ENCODE data around the gene ARID1B. TPM values are rescaled to one million over a fixed set of nuclear protein-coding genes. Genes with fewer than 3 reads are reported as not detected.

The ARID1B gene
- total RNA-seq, 1 donor from 2014 or later = 75.4 TPM

DNA sequence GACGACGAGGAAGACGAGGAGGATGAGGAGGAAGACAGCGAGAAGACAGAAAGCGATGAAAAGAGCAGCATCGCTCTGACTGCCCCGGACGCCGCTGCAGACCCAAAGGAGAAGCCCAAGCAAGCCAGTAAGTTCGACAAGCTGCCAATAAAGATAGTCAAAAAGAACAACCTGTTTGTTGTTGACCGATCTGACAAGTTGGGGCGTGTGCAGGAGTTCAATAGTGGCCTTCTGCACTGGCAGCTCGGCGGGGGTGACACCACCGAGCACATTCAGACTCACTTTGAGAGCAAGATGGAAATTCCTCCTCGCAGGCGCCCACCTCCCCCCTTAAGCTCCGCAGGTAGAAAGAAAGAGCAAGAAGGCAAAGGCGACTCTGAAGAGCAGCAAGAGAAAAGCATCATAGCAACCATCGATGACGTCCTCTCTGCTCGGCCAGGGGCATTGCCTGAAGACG lies 429.2 kb downstream of the ARID1B start:
- no peak overlapping the region for H2AFZ ChIP-seq (ENCODE audit: low read depth, low read length)
- no peak overlapping the region for H3K4me3 Mint-ChIP-seq (ENCODE audit: unreplicated experiment)
- no peaks in the 10 kb centered on the region for H3K27me3 Mint-ChIP-seq (ENCODE audit: low read depth, unreplicated experiment)
- H3K27me3 ChIP-seq (ENCODE audit: insufficient read depth, low read length) = no peaks in the 10 kb centered on the region
- peaks cover 25% of the 10 kb centered on the region for H3K36me3 ChIP-seq (ENCODE audit: insufficient read depth, low read length)
- peaks cover 23% of the 10 kb centered on the region for H3K36me3 Mint-ChIP-seq (ENCODE audit: low read depth, unreplicated experiment)
- no peaks in the 10 kb centered on the region for H3K9me3 Mint-ChIP-seq (ENCODE audit: unreplicated experiment)
- no peak overlapping the region for H3K4me2 ChIP-seq (ENCODE audit: low read length)
- peaks cover 4% of the 10 kb centered on the region for H4K20me1 ChIP-seq (ENCODE audit: insufficient read depth, low read length)
- DNase-seq (ENCODE audit: low read depth) (no peak), FAIRE-seq (no peak)
- no peaks in the 10 kb centered on the region for H3K9me3 ChIP-seq (ENCODE audit: insufficient read depth, low read depth, low read length)
- no peaks in the 10 kb centered on the region for H3K4me1 ChIP-seq (ENCODE audit: insufficient read depth, low read length)
- H3K4me3 ChIP-seq (ENCODE audit: insufficient read depth, low read depth, low read length) = no peak overlapping the region
- TF ChIP-seq, protein P1, sequence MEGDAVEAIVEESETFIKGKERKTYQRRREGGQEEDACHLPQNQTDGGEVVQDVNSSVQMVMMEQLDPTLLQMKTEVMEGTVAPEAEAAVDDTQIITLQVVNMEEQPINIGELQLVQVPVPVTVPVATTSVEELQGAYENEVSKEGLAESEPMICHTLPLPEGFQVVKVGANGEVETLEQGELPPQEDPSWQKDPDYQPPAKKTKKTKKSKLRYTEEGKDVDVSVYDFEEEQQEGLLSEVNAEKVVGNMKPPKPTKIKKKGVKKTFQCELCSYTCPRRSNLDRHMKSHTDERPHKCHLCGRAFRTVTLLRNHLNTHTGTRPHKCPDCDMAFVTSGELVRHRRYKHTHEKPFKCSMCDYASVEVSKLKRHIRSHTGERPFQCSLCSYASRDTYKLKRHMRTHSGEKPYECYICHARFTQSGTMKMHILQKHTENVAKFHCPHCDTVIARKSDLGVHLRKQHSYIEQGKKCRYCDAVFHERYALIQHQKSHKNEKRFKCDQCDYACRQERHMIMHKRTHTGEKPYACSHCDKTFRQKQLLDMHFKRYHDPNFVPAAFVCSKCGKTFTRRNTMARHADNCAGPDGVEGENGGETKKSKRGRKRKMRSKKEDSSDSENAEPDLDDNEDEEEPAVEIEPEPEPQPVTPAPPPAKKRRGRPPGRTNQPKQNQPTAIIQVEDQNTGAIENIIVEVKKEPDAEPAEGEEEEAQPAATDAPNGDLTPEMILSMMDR (IDR thresholded peaks at IDR 0.05; ENCODE audit: insufficient read depth, low read depth, low read length) = no peak
- no peak for TF ChIP-seq EZH2 (IDR thresholded peaks at IDR 0.05; ENCODE audit: insufficient read depth, low read length)
- H3K27ac ChIP-seq (ENCODE audit: low read depth, low read length) = no peak overlapping the region
- no peak overlapping the region for H3K27ac Mint-ChIP-seq (ENCODE audit: unreplicated experiment)
- H3K9ac ChIP-seq (ENCODE audit: low read length) = no peak overlapping the region
- H3K79me2 ChIP-seq (ENCODE audit: insufficient read depth, low read length) = no peaks in the 10 kb centered on the region
- peaks cover 6% of the 10 kb centered on the region for H3K4me1 Mint-ChIP-seq (ENCODE audit: low read depth, unreplicated experiment)

GRCh38 chr6:157207521-157208076 lies 430.4 kb downstream of the ARID1B start:
- Mint-ChIP-seq H3K27ac (ENCODE audit: unreplicated experiment) (no peak overlapping the region), H3K36me3 (ENCODE audit: low read depth, unreplicated experiment) (peaks cover 20% of the 10 kb centered on the region), H3K4me3 (ENCODE audit: unreplicated experiment) (no peak overlapping the region), H3K4me1 (ENCODE audit: low read depth, unreplicated experiment) (peaks cover 6% of the 10 kb centered on the region), H3K27me3 (ENCODE audit: low read depth, unreplicated experiment) (no peaks in the 10 kb centered on the region), H3K9me3 (ENCODE audit: unreplicated experiment) (no peaks in the 10 kb centered on the region)
- Histone ChIP-seq H3K27ac (ENCODE audit: low read depth, low read length) (no peak overlapping the region), H3K4me1 (ENCODE audit: insufficient read depth, low read length) (no peaks in the 10 kb centered on the region), H3K4me3 (ENCODE audit: insufficient read depth, low read depth, low read length) (no peak overlapping the region), H3K36me3 (ENCODE audit: insufficient read depth, low read length) (peaks cover 19% of the 10 kb centered on the region), H3K9ac (ENCODE audit: low read length) (no peak overlapping the region), H3K79me2 (ENCODE audit: insufficient read depth, low read length) (no peaks in the 10 kb centered on the region), H3K4me2 (ENCODE audit: low read length) (no peak overlapping the region), H3K27me3 (ENCODE audit: insufficient read depth, low read length) (no peaks in the 10 kb centered on the region), H2AFZ (ENCODE audit: low read depth, low read length) (no peak overlapping the region), H4K20me1 (ENCODE audit: insufficient read depth, low read length) (no peaks in the 10 kb centered on the region), H3K9me3 (ENCODE audit: insufficient read depth, low read depth, low read length) (no peaks in the 10 kb centered on the region)
- FAIRE-seq (no peak), DNase-seq (ENCODE audit: low read depth) (no peak)
- TF ChIP-seq, protein P1 (IDR thresholded peaks at IDR 0.05; ENCODE audit: insufficient read depth, low read depth, low read length) = no peak
- no peak for TF ChIP-seq EZH2 (IDR thresholded peaks at IDR 0.05; ENCODE audit: insufficient read depth, low read length)

- Histone ChIP-seq H3K79me2 (ENCODE audit: insufficient read depth, low read length) (no peaks in the 10 kb centered on the region), H3K9me3 (ENCODE audit: insufficient read depth, low read depth, low read length) (no peaks in the 10 kb centered on the region), H3K27me3 (ENCODE audit: insufficient read depth, low read length) (no peaks in the 10 kb centered on the region), H3K4me1 (ENCODE audit: insufficient read depth, low read length) (no peaks in the 10 kb centered on the region), H4K20me1 (ENCODE audit: insufficient read depth, low read length) (no peaks in the 10 kb centered on the region), H3K4me2 (ENCODE audit: low read length) (no peak overlapping the region), H3K4me3 (ENCODE audit: insufficient read depth, low read depth, low read length) (no peak overlapping the region), H3K36me3 (ENCODE audit: insufficient read depth, low read length) (peaks cover 13% of the 10 kb centered on the region), H2AFZ (ENCODE audit: low read depth, low read length) (no peak overlapping the region), H3K27ac (ENCODE audit: low read depth, low read length) (no peak overlapping the region), H3K9ac (ENCODE audit: low read length) (no peak overlapping the region)
- Mint-ChIP-seq H3K9me3 (ENCODE audit: unreplicated experiment) (no peaks in the 10 kb centered on the region), H3K4me1 (ENCODE audit: low read depth, unreplicated experiment) (peaks cover 1% of the 10 kb centered on the region), H3K4me3 (ENCODE audit: unreplicated experiment) (no peak overlapping the region), H3K27me3 (ENCODE audit: low read depth, unreplicated experiment) (no peaks in the 10 kb centered on the region), H3K27ac (ENCODE audit: unreplicated experiment) (no peak overlapping the region), H3K36me3 (ENCODE audit: low read depth, unreplicated experiment) (peaks cover 12% of the 10 kb centered on the region)
- FAIRE-seq (peak; percentile 37), DNase-seq (ENCODE audit: low read depth) (no peak)
- TF ChIP-seq EZH2 (IDR thresholded peaks at IDR 0.05; ENCODE audit: insufficient read depth, low read length) = no peak
- TF ChIP-seq, protein P1 (IDR thresholded peaks at IDR 0.05; ENCODE audit: insufficient read depth, low read depth, low read length) = no peak
These were observed 432.8 kb downstream of the ARID1B start for GRCh38 chr6:157209865-157210530.

Measured in astrocyte (in vitro differentiated cells and primary cell).